HG03159 (cell line): Measurements from ENCODE around the gene ADH5.
"Not testable (repeated sequence)": the region's sequence is repeated elsewhere in the genome, so short reads cannot be mapped to it uniquely, and the experiment has no call there.

Experiments used
- ATAC-seq: cut with Tn5 transposase; IDR thresholded peaks from one replicate; pipeline ENCODE4 v1.9.1; 2021; ENCODE audit warnings: mild to moderate bottlenecking, moderate library complexity; ENCODE audit not compliant: unreplicated experiment

ADH5 gene

DNA sequence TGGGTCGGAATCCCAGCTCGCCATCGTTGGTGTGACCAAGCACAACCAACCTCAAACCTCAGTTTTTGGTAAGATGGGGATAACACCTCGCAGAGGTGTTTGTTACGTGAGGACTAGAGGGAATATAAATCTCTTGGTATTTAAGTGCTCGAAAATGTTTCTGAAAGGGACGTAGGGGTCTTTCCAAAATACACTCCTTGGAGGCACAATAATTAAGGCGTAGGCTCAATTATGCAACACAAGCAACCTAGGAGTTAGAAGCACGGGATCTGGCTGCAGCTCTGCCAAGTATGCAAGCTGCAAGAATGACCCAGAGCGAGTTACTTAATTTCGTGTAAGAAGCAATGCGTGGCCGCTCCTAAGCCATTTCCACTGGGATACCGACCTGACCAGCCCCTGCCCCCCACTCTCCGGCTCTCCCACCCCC is 552 bp downstream of the ADH5 start:
- peak; percentile 28 for ATAC-seq

DNA sequence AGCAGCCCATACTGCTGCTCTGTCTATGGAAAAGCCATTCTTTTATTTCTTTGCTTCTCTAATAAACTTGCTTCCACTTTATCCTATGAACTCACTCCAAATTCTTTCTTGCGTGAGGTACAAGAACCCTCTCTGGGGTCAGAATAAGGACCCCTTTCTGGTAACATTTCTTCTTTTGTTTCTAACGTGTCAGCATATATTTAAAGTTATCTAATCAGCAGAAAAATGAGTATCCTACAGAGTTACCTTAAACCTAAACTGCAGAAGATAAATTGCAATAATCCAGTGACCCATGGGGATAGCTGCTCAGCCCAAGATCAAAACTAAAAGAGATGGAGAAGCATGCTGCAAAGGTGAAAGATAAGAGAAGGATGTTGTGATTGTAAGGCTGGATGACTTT is 4.0 kb downstream of the ADH5 start:
- no peak for ATAC-seq

DNA sequence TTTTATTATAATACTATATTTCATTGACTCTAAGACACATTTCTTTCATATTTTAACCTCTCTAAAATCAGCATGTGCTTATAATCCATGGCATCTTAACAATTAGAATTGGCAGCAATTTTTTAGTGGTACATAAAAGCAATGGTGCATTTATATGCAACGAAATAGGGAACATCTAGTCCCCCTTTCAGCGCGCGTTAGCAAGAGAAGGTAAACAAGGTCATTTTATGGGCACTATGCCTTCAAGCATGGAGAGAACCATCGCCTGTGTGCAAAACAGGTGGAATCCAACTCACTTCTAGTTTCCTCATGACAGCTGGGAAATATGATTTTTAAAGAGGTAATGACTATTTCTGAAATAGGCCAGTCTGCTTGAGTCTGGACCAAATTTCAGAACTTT is 6.4 kb downstream of the ADH5 start:
- ATAC-seq, result no peak

DNA sequence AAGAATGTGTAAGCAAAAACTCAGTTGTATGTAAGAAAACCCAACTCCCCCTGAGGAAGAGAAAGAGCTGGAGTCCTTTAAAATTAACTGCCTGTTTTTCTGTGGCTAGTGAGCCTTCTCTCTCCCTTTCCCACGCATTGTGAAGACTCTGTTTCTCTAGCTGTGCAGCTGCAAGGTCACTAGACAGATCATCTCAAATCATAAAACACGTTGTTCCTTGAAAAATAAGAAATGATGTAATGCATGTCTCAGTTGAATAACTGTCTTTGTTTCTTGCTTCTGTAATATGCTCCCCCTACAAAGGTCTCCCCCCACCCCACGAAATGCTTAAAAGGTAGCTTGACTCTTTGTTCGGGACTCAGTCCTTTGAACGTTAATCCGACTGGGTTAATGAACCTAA is 7.7 kb downstream of the ADH5 start:
- not testable (repeated sequence) for ATAC-seq

DNA sequence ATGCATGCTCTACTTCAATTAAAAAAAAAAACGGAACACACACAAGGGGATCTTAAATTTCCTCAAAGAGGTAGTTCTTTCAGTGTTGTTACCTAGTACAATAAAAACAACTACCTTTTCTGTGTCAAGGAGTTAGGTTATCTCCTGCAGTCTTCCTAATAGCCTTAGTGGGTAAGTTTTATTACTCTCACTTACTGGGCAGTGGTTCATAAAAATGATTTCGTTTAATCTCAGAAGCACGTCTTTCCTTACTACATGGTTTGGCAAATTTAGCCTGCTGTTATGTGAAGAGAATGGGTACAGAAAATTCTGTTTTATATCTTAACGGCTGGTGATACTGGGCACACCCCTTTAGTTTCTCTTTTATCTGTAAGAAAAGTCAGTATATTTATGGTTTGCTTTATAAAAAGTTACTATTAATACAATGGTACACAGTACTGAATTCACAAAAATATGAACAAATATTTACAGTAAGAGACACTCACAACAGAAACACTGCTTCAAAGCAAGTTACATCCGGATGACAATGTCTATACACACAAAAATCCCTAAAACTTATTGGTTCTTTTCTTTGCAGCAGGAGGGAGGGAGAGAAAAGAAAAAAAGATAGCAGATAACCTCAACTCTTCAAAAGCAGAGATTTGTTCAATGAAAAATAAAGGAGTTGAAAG is 8.8 kb downstream of the ADH5 start:
- no peak for ATAC-seq

DNA sequence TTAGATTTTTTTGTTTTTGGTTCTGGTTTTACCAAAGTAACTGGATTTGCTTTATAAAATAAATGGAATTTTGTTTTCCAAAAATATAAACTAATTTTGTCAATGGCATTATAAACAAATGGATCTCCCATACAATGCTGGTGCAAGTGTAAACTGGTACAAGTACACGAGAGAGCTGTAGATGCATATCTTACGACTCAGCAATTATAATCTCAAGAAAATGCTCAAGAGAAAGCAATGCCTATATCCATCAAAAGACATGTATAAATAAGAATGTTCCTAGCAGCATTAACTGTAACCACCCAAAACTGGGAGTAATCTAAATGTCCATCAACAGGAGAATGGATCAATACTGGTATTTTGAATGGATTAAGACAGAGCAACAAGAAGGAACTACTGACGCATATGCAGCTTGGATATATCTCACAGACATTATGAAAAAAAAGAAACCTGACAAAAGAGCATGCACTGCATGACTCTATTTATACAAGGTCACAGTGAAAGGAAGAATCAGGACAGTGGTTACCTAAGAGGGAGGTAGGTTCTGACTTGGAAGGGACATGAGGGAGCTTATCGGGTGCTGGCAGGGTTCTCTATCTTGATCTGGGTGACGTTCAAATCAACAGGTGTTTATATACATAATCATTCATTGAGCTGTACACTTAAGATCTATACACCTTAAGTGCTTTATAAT is 9.5 kb downstream of the ADH5 start:
- no peak for ATAC-seq

DNA sequence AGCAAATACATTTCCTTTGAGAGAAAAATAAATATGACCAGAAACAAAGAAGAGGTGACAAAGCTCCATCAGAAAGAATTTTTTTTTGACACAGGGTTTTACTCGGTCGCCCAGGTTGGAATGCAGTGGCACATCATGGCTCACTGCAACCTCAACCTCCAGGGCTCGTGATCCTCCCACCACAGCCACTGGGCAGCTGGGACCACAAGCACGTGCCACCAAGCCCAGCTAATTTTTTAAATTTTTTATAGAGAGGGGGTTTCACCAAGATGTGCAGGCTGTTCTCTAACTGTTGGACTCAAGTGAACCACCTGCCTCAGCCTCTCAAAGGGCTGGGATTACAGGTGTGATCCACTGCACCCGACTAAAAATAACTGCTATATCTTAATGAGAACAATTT is 10.3 kb downstream of the ADH5 start:
- no peak for ATAC-seq

DNA sequence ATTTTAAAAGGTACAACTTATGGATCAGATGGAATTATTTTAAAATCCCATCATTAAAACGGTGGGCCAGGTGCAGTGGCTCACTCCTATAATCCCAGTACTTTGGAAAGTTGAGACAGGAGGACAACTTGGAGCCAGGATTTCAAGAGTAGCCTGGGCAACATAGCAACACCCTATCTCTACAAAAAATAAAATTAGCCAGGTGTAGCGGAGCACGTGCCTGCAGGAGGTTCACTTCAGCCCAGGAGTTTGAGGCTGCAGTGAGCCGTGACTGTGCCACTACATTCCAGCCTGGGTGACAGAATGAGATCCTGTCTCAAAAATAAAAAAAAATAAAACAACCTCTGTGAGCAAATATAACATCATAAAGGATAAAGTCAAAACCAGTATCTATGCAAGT is 11.4 kb downstream of the ADH5 start:
- ATAC-seq, result no peak

DNA sequence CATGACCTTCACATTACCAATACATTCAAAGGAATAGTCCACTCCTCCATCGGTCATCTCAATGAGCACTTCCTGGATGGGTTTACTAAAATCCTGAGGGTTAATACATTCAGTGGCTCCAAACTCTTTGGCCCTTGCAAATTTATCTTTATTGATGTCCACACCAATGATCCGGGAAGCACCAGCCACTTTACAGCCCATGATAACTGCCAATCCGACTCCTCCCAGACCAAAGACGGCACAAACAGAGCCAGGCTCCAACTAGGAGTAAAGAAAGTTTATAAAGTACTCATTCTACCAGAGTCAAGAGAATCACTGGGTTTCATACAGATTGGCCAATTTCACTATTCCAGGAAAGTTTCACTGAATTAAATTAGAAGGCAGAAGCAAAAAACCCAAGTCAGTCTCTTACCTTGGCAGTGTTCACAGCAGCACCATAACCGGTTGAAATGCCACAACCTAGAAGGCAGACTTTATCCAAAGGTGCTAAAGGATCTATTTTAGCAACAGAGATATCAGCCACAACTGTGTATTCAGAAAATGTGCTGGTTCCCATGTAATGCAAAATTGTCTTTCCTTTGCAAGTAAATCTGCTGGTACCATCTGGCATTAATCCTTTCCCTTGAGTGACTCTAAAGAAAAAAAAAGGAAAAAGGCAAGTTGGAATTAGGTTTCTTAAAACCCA is 12.2 kb downstream of the ADH5 start:
- no peak for ATAC-seq

DNA sequence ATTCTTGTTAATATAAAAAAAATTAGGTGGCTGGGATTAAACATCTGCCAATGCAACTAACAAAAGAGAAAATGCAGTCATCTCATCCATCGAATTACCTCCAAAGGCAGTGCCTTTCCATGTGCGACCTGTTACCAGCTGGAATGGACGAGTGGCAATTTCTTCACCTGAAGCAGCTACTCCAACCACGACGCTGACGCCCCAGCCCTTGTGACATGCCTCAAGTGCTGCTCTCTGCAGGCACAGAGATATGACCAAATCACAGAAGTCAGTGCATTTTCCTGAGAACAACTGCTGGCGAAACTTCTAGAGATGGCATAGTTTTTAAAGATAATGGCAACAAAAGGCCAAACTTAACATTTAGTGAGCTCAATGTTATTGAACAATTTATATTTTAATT is 13.8 kb downstream of the ADH5 start:
- ATAC-seq, result no peak

DNA sequence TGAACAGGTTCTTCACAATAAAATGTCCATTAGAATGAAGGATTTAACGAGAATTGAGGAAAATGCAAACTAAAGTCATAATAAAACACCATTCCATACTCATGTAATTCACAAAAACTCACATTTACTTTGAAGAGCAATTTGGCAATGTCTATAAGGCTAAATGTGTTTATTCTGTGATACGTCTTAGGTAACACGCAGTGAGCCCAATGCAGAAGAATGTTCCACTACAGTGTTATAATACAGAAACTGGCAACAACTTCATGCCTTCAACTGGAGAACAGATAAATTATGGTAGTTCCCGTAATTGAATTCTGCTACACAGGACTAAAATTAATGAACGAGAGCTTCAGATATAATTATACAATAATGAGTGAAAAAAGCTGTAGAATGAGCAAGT is 17.4 kb downstream of the ADH5 start:
- no peak for ATAC-seq

DNA sequence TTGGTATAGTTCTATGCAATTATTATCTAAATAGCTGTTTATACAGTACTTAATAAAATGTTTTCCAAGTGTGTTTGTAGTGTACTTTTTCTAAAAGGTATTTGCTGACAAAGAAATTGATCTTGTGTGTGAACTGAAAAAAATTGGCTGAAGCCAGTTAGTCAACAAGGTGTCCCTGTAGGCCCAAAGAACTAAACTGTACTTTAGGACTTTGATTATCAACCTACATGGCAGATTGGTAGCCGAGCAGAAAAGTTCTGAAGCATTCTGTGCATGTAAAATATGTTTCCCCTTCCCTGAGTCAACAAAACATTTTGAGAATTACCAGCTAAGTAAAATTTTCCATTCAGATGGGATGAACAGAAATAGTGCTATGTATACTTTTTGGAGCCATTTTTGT is 21.0 kb downstream of the ADH5 start:
- ATAC-seq, result no peak

DNA sequence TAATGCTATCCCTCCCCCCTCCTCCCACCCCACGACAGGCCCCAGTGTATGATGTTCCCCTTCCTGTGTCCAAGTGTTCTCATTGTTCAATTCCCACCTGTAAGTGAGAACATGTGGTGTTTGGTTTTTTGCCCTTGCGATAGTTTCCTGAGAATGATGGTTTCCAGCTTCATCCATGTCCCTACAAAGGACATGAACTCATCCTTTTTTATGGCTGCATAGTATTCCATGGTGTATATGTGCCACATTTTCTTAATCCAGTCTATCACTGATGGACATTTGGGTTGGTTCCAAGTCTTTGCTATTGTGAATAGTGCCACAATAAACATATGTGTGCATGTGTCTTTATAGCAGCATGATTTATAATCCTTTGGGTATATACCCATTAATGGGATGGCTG is 23.1 kb downstream of the ADH5 start:
- ATAC-seq, result not testable (repeated sequence)

DNA sequence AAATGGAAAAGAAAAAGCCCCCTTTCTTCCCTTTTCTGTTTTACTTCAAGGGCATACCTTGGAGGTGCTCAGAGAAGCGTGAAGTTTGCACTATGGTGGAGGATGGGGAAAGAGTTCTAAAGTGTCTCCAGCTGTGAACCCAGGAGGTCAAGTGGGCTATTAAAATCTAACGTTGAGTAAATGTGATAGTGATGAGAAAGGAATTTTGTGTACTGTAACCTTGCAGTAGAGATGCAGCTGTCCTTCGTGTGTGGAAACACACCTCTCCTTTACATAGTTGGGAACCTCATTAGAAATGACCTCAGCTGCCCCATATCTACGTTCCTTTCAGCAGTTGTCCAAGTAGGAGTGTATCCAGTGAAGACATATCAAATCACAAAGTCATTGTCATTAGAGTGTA is 26.5 kb downstream of the ADH5 start:
- ATAC-seq, result no peak

DNA sequence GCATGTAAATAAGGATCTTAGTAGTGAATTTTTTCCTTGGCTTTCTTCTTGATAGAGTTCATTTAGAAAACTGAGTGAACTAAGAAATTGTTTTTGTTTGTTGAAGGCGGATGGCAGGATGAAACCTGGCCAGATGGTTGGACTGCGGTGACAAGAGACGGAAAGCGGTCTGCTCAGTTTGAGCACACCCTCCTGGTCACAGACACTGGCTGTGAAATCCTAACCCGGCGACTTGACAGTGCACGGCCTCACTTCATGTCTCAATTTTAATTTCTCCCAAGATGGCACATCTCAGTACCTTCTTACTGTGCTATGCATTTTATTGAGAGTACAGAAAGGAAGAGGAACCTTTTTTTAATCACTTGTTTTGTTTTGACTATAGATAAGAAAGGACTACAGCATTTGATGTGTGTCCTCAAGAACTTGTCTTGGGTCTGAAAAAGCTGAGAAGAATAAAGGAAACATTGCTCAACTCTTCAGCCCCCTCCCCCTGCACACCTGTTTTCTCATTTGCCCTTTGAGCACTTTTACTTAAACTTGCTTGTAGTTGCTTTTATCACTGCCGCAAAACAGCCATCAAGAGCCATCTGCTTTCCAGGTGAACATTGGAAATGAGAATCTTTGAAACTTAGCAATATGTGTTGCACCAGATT is 27.4 kb downstream of the ADH5 start:
- ATAC-seq, result no peak

DNA sequence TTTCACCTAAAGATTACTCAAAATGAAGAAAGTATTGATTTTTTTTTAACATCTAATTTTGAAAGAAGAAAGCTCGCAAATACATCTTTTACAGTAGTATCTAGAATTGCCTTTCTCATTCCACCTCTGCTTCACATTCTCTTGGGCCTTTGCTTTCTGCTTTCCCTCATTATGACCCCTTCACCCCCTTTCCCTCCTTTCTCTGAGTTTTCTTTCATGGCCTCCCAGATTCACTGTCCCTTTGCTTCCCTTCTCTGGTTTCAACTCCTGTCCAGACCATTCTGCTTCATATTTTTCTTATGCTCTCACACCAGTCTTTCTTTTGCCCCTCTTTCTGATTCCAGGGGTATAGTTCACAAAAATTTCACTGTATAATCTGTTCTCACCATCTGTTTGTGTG is 29.0 kb downstream of the ADH5 start:
- ATAC-seq, result no peak

DNA sequence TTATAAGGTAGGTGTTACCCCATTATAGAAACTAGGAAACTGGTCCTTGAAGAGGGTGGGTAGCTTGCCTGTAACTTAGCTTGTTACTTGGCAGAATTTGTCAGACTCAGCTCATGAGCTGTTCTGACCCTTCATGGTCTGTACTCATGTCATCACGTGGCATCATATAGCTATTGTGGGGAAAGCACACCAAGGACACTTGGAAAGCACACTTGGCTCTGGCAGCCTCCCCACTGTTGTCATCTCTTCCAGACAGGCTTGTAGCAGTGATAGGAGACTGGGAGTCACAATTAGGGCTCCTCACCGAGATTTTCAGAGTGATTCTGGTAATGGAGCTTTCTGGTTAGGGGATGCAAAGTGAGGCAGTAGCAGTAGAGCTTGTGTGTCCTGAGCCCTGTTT is 30.4 kb downstream of the ADH5 start:
- ATAC-seq, result no peak

DNA sequence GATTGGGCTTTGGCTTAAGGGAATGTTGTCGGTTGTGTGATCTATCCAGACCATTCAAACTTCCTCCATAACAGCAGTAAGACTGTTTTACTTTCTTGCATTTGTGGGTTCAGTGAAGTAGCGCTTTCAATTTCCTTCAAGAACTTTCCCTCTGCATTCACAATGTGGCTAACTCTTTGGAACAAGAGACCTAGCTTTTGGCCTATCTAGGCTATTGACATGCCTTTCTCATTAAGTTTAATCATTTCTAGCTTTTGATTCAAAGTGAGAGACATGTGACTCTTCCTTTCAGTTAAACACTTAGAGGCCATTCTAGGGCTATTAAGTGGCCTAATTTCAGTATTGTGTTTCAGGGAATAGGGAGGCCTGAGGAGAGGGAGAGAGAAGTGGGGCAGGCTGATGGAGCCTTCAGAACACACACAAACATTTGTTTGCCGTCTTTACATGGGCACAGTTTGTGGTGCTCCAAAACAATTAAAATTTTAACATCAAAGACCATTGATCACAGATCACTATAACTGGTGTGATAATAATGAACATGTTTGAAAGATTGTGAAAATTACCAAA is 34.1 kb downstream of the ADH5 start:
- ATAC-seq, result no peak

DNA sequence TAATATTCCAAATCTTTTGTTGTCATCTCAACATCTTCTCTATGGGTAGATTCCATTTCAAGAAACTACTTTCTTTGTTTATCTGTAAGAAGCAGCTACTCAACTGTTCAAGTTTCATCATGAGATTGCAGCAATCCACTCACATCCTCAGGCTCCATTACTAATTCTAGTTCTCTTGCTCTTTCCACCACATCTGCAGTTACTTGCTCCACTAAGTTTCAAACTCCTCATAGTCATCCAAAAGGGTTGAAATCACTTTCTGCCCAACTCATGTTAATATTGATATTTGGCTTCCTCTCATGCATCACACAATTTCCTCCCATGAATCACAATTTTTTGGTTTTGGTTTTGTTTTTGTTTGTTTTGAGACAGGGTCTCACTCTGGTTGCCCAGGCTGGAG is 35.7 kb downstream of the ADH5 start:
- ATAC-seq, result no peak

DNA sequence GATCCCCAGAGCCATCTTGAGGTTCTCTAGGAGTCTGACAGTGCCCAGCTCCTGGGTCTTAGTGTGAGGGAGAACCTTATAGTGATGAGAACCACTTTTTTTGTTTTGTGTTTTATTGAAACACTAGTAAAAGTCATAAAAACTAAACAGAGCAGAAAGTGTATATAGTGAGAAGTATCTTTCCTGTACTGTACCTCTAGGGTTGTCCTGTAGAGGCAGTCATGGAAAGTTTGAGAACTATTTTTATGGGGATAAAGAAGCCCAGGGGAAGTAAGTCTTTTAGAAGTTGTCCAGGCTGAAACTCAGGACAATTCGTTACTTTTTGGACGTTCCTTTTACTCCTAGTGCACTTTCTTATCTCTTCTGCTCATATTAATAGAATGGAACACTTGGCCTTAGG is 40.9 kb downstream of the ADH5 start:
- no peak for ATAC-seq

DNA sequence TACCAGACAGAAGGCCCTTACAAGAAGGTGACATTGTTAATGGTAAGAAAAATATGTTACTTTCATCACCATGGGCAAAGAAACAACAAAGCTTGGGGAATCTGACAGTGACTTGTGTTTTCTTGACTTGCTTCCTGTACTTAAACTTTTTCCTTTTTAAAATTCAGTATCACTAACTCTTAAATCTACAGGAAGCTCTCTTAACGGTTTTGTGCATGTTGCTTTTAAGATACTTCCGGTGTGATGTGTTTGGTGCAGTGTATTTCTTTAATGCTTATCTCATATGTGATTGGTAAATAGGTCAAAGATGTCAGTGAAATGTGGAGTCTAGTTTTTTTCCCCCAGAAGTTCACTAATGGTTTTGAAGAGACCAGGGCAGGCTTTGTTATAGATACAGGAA is 45.2 kb downstream of the ADH5 start:
- ATAC-seq, result no peak
